Panc1 (cell line): ENCODE data around the gene LHPP. TPM values are rescaled to one million over a fixed set of nuclear protein-coding genes. Genes with fewer than 3 reads are reported as not detected.

ENCODE experiments used
- ATAC-seq: fragments of 200-7000 bp; cut with Tn5 transposase; 2 replicates; pipeline ENCODE4 v1.9.1; 2020; ENCODE audit warnings: mild to moderate bottlenecking, moderate library complexity
- BruUV-seq: library from RNA; stranded (reverse); fragments of 400-500 nt; replicated peaks from 2 replicates; lab custom pipeline; 2021; lab: Mats Ljungman, UMichigan
- CTCF ChIA-PET: fragments of 300-600 bp; sonication (Branson Sonifier 250); formaldehyde crosslinking; loops from one replicate; lab custom pipeline; 2022; ENCODE audit warnings: antibody characterized with exemption; lab: Charles Lee
- POLR2A ChIA-PET: fragments of 300-600 bp; sonication (Branson Sonifier 250); formaldehyde crosslinking; loops from one replicate; lab custom pipeline; 2022; ENCODE audit warnings: antibody characterized with exemption; lab: Charles Lee
- DNase-seq: peaks from one replicate; pipeline ENCODE4 v3.0.0-alpha.2; 2010; ENCODE audit warnings: low read depth, low spot score
- H3K27ac ChIP-seq: 2 replicates; pipeline ENCODE4 v1.5.1; 2011; ENCODE audit warnings: mild to moderate bottlenecking, low read length, inconsistent platforms
- H3K27me3 ChIP-seq: fragments of 200-500 bp; sonication (Bioruptor generic); 2 replicates; pipeline ENCODE4 v1.6.0; 2014; ENCODE audit warnings: low read length, inconsistent platforms; ENCODE audit not compliant: control insufficient read depth, insufficient read depth
- H3K36me3 ChIP-seq: fragments of 200-500 bp; sonication (Bioruptor generic); 2 replicates; pipeline ENCODE4 v1.5.1; 2014; ENCODE audit warnings: inconsistent platforms, mild to moderate bottlenecking, low read length, moderate library complexity; ENCODE audit not compliant: control insufficient read depth, insufficient read depth
- H3K4me1 ChIP-seq: 2 replicates; pipeline ENCODE4 v1.5.1; 2011; ENCODE audit warnings: inconsistent platforms, mild to moderate bottlenecking, low read length, moderate library complexity; ENCODE audit not compliant: control insufficient read depth, insufficient read depth
- H3K4me3 ChIP-seq, 2 experiments: 2 replicates each; pipeline ENCODE4 v1.5.1; 2011 to 2012; ENCODE audit warnings: low read depth in 2 of 2, low read length in 2 of 2, mild to moderate bottlenecking in 2 of 2, inconsistent platforms in 1 of 2, moderate library complexity in 1 of 2
- H3K9me3 ChIP-seq: fragments of 200-500 bp; sonication (Bioruptor generic); 2 replicates; pipeline ENCODE4 v1.5.1; 2014; ENCODE audit warnings: low read depth, mild to moderate bottlenecking, inconsistent platforms, low read length, moderate library complexity; ENCODE audit not compliant: control insufficient read depth, insufficient read depth
- CTCF ChIP-seq: fragments of 450-650 bp; IDR thresholded peaks from 2 replicates; pipeline ENCODE4 v1.5.1; 2017; ENCODE audit warnings: mild to moderate bottlenecking
- POLR2AphosphoS5 ChIP-seq: IDR thresholded peaks from 2 replicates; pipeline ENCODE4 v1.6.1; 2012; ENCODE audit warnings: mild to moderate bottlenecking, low read depth, low read length, moderate library complexity
- SIN3A ChIP-seq: IDR thresholded peaks from 2 replicates; pipeline ENCODE4 v1.6.1; 2012; ENCODE audit warnings: low read depth, mild to moderate bottlenecking, low read length, moderate library complexity, borderline replicate concordance; ENCODE audit not compliant: insufficient read depth
- TCF7L2 ChIP-seq: IDR thresholded peaks from 2 replicates; pipeline ENCODE4 v1.6.1; 2011; ENCODE audit warnings: mild to moderate bottlenecking, low read depth, low read length, inconsistent platforms
- in situ Hi-C: cut with HindIII; loops from 2 replicates; pipeline ENCODE4 v1.10.0; 2016; ENCODE audit warnings: low sequenced_read_pairs, low pct_unique_long_range_greater_than_20kb
- intact Hi-C: fragments of 100-400 bp; cut with micrococcal nuclease; formaldehyde crosslinking; loops from one replicate; pipeline ENCODE4 v1.10.0; 2022; ENCODE audit not compliant: unreplicated experiment
- total RNA-seq: library from RNA; stranded (reverse); gene quantifications from one replicate; pipeline ENCODE4 v1.2.1, GENCODE V29; 2021; ENCODE audit not compliant: unreplicated experiment
- TF ChIP-seq, protein P1 (sequence below), 2 experiments: IDR thresholded peaks; 2 replicates each; pipeline ENCODE4 v1.6.1; 2011 to 2012; ENCODE audit warnings: low read depth in 2 of 2, control low read depth in 1 of 2, low read length in 1 of 2, mild to moderate bottlenecking in 1 of 2, moderate library complexity in 1 of 2; ENCODE audit not compliant: insufficient read depth in 1 of 2

The LHPP gene
- total RNA-seq, 1 experiment from 2014 or later = 15.0 TPM

DNA sequence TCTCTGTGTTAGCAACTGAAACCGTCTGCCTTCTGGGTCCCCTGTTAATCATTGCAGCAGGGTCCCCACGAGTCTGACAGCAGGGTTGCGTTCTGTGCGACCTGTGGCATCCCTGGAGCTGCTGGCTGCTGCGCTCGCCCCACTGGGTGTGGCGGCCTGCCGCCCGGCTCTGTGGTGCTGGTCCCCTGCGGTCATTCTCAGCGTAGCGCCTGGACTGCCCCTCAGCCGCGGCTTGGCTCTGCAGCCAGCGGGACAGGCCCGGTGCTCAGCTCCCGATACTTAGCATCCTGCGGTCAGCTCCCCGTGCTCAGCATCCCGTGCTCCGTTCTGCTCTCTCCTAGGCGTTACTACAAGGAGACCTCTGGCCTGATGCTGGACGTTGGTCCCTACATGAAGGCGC lies 35.0 kb downstream of the LHPP start:
- ChIA-PET CTCF (no interaction called here), POLR2A (no interaction called here)
- no TSS peak for BruUV-seq
- Histone ChIP-seq H3K4me3 (no peak overlapping the region), H3K36me3 (no peaks in the 10 kb centered on the region), H3K27ac (no peak overlapping the region), H3K27me3 (no peaks in the 10 kb centered on the region), H3K9me3 (0 out of 2 replicates have a peak, but pooled peaks cover 3% of the 10 kb centered on the region), H3K4me1 (no peaks in the 10 kb centered on the region)
- intact Hi-C loops (no loop called here), in situ Hi-C loops (no loop called here)
- ATAC-seq (no peak), DNase-seq (no peak)
- no peak for TF ChIP-seq POLR2AphosphoS5
- no peak for TF ChIP-seq TCF7L2
- no peak for TF ChIP-seq SIN3A
- TF ChIP-seq CTCF = no peak
- TF ChIP-seq, protein P1, sequence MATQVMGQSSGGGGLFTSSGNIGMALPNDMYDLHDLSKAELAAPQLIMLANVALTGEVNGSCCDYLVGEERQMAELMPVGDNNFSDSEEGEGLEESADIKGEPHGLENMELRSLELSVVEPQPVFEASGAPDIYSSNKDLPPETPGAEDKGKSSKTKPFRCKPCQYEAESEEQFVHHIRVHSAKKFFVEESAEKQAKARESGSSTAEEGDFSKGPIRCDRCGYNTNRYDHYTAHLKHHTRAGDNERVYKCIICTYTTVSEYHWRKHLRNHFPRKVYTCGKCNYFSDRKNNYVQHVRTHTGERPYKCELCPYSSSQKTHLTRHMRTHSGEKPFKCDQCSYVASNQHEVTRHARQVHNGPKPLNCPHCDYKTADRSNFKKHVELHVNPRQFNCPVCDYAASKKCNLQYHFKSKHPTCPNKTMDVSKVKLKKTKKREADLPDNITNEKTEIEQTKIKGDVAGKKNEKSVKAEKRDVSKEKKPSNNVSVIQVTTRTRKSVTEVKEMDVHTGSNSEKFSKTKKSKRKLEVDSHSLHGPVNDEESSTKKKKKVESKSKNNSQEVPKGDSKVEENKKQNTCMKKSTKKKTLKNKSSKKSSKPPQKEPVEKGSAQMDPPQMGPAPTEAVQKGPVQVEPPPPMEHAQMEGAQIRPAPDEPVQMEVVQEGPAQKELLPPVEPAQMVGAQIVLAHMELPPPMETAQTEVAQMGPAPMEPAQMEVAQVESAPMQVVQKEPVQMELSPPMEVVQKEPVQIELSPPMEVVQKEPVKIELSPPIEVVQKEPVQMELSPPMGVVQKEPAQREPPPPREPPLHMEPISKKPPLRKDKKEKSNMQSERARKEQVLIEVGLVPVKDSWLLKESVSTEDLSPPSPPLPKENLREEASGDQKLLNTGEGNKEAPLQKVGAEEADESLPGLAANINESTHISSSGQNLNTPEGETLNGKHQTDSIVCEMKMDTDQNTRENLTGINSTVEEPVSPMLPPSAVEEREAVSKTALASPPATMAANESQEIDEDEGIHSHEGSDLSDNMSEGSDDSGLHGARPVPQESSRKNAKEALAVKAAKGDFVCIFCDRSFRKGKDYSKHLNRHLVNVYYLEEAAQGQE (IDR thresholded peaks at IDR 0.05; ENCODE audit: insufficient read depth in 1 of 2, low read depth in 2 of 2, low read length in 1 of 2) = no peak

DNA sequence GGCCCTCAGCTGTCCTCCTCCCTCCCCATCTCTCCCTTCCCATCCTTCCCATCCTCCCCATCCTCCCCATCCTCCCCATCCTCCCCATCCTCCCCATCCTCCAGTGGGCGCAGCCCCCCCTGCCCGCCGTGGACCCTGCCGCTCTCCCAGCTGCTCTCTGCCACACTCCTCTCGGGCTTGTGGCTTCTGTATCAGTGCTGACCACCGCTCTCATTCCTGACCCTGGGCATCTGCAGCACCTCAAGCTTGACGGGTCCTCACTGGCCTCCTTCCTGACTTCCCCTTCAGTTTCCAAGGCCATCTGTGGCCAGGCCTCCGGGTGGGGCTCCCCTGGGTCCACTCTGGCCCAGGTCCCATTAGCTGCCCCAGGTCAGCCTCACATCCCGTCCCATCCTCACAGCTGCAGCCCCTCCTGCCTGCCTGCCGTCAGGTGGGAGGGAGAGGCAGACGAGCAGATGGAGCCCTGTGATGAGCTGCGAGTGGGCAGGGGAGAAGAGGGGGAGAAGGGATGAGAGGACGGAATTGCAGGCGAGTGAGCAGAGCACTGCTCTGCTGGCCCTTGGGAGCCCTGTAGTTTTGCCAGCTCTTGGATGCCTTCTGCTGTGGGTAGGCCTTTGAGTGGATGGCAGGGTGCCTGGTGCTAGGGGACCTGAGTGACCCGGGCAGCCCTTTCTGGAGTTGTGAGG lies 35.7 kb downstream of the LHPP start:
- intact Hi-C loops = no loop called here
- TF ChIP-seq CTCF = no peak
- TF ChIP-seq TCF7L2 = no peak
- TF ChIP-seq SIN3A = no peak
- TF ChIP-seq, protein P1 (IDR thresholded peaks at IDR 0.05; ENCODE audit: insufficient read depth in 1 of 2, low read depth in 2 of 2, low read length in 1 of 2) = no peak
- BruUV-seq = no TSS peak
- in situ Hi-C loops = no loop called here
- Histone ChIP-seq H3K27ac (no peak overlapping the region), H3K27me3 (no peaks in the 10 kb centered on the region), H3K4me3 (no peak overlapping the region), H3K36me3 (no peaks in the 10 kb centered on the region), H3K4me1 (no peaks in the 10 kb centered on the region), H3K9me3 (0 out of 2 replicates have a peak, but pooled peaks cover 3% of the 10 kb centered on the region)
- ChIA-PET POLR2A (no interaction called here), CTCF (no interaction called here)
- ATAC-seq (no peak), DNase-seq (no peak)
